ENCODE results near the gene ULK4. TPM values are rescaled to one million over a fixed set of nuclear protein-coding genes. Genes with fewer than 3 reads are reported as not detected.

Gene ULK4
- polyA plus RNA-seq, 1 of the 3 experiments (the other 2 are of a cell fraction), result 6.2 TPM

DNA sequence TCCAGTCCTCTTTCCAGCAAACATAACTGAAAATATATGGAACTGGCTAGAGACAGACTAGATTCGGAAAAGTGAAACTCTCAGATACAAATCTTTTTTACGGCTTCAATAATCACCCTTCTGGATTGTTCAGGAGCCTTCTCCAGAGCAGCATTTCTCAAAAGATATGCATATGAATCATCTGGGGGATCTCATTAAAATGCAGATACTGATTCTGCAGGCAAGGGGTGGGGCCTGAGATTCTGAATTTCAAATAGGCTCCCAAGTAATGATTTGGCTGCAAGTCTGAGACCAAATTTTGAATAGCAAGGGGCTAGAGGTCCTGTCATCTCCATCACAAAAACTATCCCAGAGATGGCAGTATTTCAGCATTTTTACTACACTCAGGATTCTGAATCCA is 597.2 kb downstream of the ULK4 start:
- TF ChIP-seq, protein P1, sequence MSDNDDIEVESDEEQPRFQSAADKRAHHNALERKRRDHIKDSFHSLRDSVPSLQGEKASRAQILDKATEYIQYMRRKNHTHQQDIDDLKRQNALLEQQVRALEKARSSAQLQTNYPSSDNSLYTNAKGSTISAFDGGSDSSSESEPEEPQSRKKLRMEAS (IDR thresholded peaks at IDR 0.05; ENCODE audit: low read depth), result no peak
- peak; percentile 59 for TF ChIP-seq RAD21 (IDR thresholded peaks at IDR 0.05; ENCODE audit: low read length)
- DNase-seq, result no peak
- peaks cover 4 to 24% of the 10 kb centered on the region in 2 experiments; a peak in 3 of 4 replicates for H3K4me1 ChIP-seq (ENCODE audit: control insufficient read depth in 1 of 2, insufficient read depth in 2 of 2, low read depth in 1 of 2, low read length in 1 of 2)
- no peak overlapping the region for H3K4me2 ChIP-seq
- no peak overlapping the region for H3K27ac ChIP-seq (ENCODE audit: low read depth in 2 of 2, low read length in 1 of 2)
- H3K79me2 ChIP-seq (ENCODE audit: insufficient read depth), result no peaks in the 10 kb centered on the region
- no peaks in the 10 kb centered on the region for H3K36me3 ChIP-seq (replicated peaks in 1 of 2; ENCODE audit: control insufficient read depth in 1 of 2, insufficient read depth in 2 of 2, low read length in 1 of 2)
- ChIA-PET POLR2A (no interaction called here), CTCF (no interaction called here)
- H3F3A ChIP-seq (replicated peaks; ENCODE audit: insufficient read depth), result no peaks in the 10 kb centered on the region
- no peaks in the 10 kb centered on the region for H3K9me3 ChIP-seq
- H3K9ac ChIP-seq, result no peak overlapping the region
- no peaks in the 10 kb centered on the region for H4K20me1 ChIP-seq (ENCODE audit: insufficient read depth)
- H3K9me2 ChIP-seq, result no peaks in the 10 kb centered on the region
- WGBS (ENCODE audit: low lambda C conversion rate), result 63% methylated on average over 2 of the region's 2 CpGs
- H3K27me3 ChIP-seq (ENCODE audit: insufficient read depth), result no peaks in the 10 kb centered on the region
- no peak overlapping the region for H2AFZ ChIP-seq (ENCODE audit: low read depth)
- no peak overlapping the region for H3K4me3 ChIP-seq (ENCODE audit: low read depth in 2 of 2, low read length in 1 of 2)

DNA sequence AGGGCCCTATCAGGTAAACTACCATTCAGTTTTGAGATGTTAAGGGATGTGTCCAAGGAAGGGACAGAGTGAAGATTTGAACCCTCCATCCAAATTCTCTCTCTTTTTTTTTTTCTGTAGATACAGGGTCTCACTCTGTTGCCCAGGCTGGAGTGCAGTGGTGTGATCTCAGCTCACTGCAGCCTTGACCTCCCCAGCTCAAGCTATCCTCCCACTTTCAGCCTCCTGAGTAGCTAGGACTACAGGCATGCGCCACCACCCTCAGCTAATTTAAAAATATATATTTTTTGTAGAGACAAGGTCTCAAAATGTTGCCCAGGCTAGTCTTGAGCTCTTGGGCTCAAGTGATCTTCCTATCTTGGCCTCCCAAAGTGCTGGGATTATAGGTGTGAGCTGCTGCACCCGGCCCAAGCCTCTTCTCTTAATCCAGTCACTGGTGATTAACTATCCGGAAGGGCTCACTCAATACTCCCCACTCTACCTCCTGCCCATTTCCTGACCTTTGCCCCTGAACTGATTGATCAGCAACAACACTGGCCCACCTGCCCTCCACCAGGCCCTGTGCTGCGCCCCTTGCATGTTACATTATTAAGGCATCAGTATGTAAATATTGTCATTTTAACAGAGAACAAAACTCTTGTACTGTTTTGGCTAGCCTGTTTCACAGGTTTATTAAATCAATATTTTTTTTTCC is 597.9 kb downstream of the ULK4 start:
- Histone ChIP-seq H3F3A (replicated peaks; ENCODE audit: insufficient read depth) (no peaks in the 10 kb centered on the region), H3K4me1 (ENCODE audit: control insufficient read depth in 1 of 2, insufficient read depth in 2 of 2, low read depth in 1 of 2, low read length in 1 of 2) (peaks cover 4 to 24% of the 10 kb centered on the region in 2 experiments; a peak in 3 of 4 replicates), H3K4me2 (no peak overlapping the region), H3K9me2 (no peaks in the 10 kb centered on the region), H3K79me2 (ENCODE audit: insufficient read depth) (no peaks in the 10 kb centered on the region), H3K4me3 (ENCODE audit: low read depth in 2 of 2, low read length in 1 of 2) (no peak overlapping the region), H3K9ac (no peak overlapping the region), H3K27me3 (ENCODE audit: insufficient read depth) (no peaks in the 10 kb centered on the region), H2AFZ (ENCODE audit: low read depth) (no peak overlapping the region), H3K36me3 (replicated peaks in 1 of 2; ENCODE audit: control insufficient read depth in 1 of 2, insufficient read depth in 2 of 2, low read length in 1 of 2) (no peaks in the 10 kb centered on the region), H4K20me1 (ENCODE audit: insufficient read depth) (no peaks in the 10 kb centered on the region), H3K9me3 (no peaks in the 10 kb centered on the region), H3K27ac (ENCODE audit: low read depth in 2 of 2, low read length in 1 of 2) (peak overlapping the region in 1 of 2 experiments; percentile 88; a peak in 2 of 4 replicates)
- DNase-seq, result no peak
- TF ChIP-seq FOXM1 (IDR thresholded peaks at IDR 0.05; ENCODE audit: low read depth) (no peak), RXRA (IDR thresholded peaks at IDR 0.05; ENCODE audit: borderline replicate concordance, low read depth) (no peak)
- TF ChIP-seq, protein P2, sequence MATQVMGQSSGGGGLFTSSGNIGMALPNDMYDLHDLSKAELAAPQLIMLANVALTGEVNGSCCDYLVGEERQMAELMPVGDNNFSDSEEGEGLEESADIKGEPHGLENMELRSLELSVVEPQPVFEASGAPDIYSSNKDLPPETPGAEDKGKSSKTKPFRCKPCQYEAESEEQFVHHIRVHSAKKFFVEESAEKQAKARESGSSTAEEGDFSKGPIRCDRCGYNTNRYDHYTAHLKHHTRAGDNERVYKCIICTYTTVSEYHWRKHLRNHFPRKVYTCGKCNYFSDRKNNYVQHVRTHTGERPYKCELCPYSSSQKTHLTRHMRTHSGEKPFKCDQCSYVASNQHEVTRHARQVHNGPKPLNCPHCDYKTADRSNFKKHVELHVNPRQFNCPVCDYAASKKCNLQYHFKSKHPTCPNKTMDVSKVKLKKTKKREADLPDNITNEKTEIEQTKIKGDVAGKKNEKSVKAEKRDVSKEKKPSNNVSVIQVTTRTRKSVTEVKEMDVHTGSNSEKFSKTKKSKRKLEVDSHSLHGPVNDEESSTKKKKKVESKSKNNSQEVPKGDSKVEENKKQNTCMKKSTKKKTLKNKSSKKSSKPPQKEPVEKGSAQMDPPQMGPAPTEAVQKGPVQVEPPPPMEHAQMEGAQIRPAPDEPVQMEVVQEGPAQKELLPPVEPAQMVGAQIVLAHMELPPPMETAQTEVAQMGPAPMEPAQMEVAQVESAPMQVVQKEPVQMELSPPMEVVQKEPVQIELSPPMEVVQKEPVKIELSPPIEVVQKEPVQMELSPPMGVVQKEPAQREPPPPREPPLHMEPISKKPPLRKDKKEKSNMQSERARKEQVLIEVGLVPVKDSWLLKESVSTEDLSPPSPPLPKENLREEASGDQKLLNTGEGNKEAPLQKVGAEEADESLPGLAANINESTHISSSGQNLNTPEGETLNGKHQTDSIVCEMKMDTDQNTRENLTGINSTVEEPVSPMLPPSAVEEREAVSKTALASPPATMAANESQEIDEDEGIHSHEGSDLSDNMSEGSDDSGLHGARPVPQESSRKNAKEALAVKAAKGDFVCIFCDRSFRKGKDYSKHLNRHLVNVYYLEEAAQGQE (IDR thresholded peaks at IDR 0.05; ENCODE audit: low read depth, low read length), result no peak
- CTCF ChIA-PET, result interaction anchor here (0.8 to 2.6 kb wide), 4 partner anchors 55 to 783 kb away, joined by 3 to 9 read pairs (median 4); no protein-coding TSS in a partner anchor
- WGBS (ENCODE audit: low lambda C conversion rate), result 89% methylated on average over 4 of the region's 4 CpGs
- POLR2A ChIA-PET, result interaction anchor here (1.8 kb wide), 1 partner anchor 165 kb away, joined by 6 read pairs; the partner anchor contains the start of gene CTNNB1
